ENCODE data around the gene SNAPC1. TPM values are rescaled to one million over a fixed set of nuclear protein-coding genes. Genes with fewer than 3 reads are reported as not detected.

The SNAPC1 gene
- total and polyA plus RNA-seq, 9 of the 15 experiments (the other 6 are each of a cell fraction or from before 2014, with no cell fraction given): 3.7 to 9.0 (median 7.9) TPM

- TF ChIP-seq HMGXB4 (CRISPR knock-in tag; IDR thresholded peaks at IDR 0.05) (no peak), ZNF79 (CRISPR knock-in tag; IDR thresholded peaks at IDR 0.05; ENCODE audit: low read depth) (no peak), FOXM1 (IDR thresholded peaks at IDR 0.05; ENCODE audit: low read depth) (no peak), FOXM1 (CRISPR knock-in tag; IDR thresholded peaks at IDR 0.05; ENCODE audit: low read depth) (no peak), HMBOX1 (IDR thresholded peaks at IDR 0.05) (no peak), TARDBP (IDR thresholded peaks at IDR 0.05) (no peak), ERF (CRISPR knock-in tag; IDR thresholded peaks at IDR 0.05) (no peak), ARID3B (CRISPR knock-in tag; IDR thresholded peaks at IDR 0.05; ENCODE audit: borderline replicate concordance) (no peak), HDGF (IDR thresholded peaks at IDR 0.05) (no peak), IFI16 (CRISPR knock-in tag; IDR thresholded peaks at IDR 0.05) (no peak), ZC3H4 (CRISPR knock-in tag; IDR thresholded peaks at IDR 0.05; ENCODE audit: borderline replicate concordance) (no peak)
These were observed 42.6 kb upstream of the SNAPC1 start (continued) for GRCh38 chr14:61719344-61720293.

Data from K562 (cell line).